NB4 (cell line): ENCODE measurements around the gene CAMKMT.

Source experiments
- DNase-seq: peaks from one replicate; pipeline ENCODE4 v3.0.0; 2010; ENCODE audit warnings: low read depth
- H3K4me3 ChIP-seq: one replicate; pipeline ENCODE4 v1.5.1; 2011; ENCODE audit warnings: mild to moderate bottlenecking, low read depth, low read length, moderate library complexity
- MAX ChIP-seq: IDR thresholded peaks from 2 replicates; pipeline ENCODE4 v1.6.1; 2011; ENCODE audit warnings: low read depth, low read length
- MYC ChIP-seq: IDR thresholded peaks from 2 replicates; pipeline ENCODE4 v1.6.1; 2011; ENCODE audit warnings: low read depth, low read length
- POLR2A ChIP-seq: IDR thresholded peaks from 2 replicates; pipeline ENCODE4 v1.6.1; 2011; ENCODE audit warnings: mild to moderate bottlenecking; ENCODE audit not compliant: insufficient read length; ENCODE audit errors: extremely low read depth
- TF ChIP-seq, protein P1 (sequence below): IDR thresholded peaks from one replicate; pipeline ENCODE4 v1.5.1; 2012; ENCODE audit warnings: low read depth, low read length

Gene CAMKMT

GRCh38 chr2:44560941-44561340 lies 199.2 kb downstream of the CAMKMT start:
- TF ChIP-seq, protein P1, sequence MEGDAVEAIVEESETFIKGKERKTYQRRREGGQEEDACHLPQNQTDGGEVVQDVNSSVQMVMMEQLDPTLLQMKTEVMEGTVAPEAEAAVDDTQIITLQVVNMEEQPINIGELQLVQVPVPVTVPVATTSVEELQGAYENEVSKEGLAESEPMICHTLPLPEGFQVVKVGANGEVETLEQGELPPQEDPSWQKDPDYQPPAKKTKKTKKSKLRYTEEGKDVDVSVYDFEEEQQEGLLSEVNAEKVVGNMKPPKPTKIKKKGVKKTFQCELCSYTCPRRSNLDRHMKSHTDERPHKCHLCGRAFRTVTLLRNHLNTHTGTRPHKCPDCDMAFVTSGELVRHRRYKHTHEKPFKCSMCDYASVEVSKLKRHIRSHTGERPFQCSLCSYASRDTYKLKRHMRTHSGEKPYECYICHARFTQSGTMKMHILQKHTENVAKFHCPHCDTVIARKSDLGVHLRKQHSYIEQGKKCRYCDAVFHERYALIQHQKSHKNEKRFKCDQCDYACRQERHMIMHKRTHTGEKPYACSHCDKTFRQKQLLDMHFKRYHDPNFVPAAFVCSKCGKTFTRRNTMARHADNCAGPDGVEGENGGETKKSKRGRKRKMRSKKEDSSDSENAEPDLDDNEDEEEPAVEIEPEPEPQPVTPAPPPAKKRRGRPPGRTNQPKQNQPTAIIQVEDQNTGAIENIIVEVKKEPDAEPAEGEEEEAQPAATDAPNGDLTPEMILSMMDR: no peak
- TF ChIP-seq MYC: no peak
- no peak for TF ChIP-seq POLR2A
- no peak for TF ChIP-seq MAX
- DNase-seq: no peak
- H3K4me3 ChIP-seq: no peak overlapping the region

DNA sequence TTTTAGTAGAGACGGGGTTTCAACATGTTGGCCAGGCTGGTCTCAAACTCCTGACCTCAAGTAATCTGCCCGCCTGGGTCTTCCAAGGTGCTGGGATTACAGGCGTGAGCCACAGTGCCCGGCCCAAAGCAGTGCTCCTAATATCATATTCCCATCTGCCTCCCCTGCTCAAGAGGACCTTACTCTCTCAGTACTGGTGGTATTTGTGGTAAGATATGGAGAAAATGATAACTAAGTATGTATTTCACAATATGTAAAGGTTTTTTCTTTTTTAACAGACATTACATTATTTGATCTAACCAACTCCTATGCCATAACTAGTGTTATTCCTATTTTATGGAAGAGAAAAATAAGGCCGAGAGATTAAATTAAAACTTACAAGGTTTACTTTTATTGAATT lies 201.0 kb downstream of the CAMKMT start:
- no peak overlapping the region for H3K4me3 ChIP-seq
- no peak for TF ChIP-seq MYC
- TF ChIP-seq MAX: no peak
- TF ChIP-seq, protein P1: no peak
- no peak for TF ChIP-seq POLR2A
- peak; percentile 13 for DNase-seq

DNA sequence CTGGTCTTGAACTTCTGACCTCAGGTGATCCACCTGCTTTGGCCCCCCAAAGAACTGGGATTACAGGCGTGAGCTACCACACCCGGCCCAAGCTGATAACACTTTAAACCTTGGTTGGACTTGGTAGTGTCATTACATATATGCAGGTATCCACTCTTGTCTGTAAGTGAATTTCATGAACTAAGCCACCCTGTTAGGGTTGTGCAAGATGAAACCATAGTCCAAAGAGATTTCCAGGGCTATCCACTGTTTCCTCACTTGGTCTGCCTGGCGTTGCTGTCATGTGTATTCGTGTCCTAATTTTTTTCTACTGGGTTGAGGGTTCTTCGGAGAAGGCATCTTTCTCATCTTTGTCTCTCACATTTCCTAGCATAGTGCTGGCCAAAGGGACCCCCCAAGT lies 203.0 kb downstream of the CAMKMT start:
- TF ChIP-seq POLR2A (no peak), MYC (no peak), MAX (no peak)
- TF ChIP-seq, protein P1: no peak
- no peak overlapping the region for H3K4me3 ChIP-seq
- DNase-seq: no peak

DNA sequence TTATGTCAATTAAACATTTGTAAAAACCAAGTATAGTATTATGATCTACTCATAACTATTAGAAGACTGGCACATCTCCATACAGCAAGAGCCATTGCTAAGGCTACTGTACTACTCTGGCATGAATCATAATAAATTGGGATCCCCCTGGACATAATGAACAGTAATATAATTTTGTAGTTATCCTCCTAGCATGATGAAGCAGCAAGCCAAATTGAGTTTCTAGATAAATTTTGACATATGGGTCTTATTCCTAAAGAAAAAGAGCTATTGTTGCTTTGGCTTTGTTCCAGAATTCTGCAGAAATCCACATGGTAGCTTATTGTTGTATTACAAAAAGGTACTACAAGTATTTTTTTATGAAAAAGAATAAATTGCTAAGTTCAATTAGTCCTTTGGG lies 204.3 kb downstream of the CAMKMT start:
- no peak overlapping the region for H3K4me3 ChIP-seq
- DNase-seq: no peak
- TF ChIP-seq, protein P1: no peak
- TF ChIP-seq POLR2A: no peak
- TF ChIP-seq MAX: no peak
- no peak for TF ChIP-seq MYC

DNA sequence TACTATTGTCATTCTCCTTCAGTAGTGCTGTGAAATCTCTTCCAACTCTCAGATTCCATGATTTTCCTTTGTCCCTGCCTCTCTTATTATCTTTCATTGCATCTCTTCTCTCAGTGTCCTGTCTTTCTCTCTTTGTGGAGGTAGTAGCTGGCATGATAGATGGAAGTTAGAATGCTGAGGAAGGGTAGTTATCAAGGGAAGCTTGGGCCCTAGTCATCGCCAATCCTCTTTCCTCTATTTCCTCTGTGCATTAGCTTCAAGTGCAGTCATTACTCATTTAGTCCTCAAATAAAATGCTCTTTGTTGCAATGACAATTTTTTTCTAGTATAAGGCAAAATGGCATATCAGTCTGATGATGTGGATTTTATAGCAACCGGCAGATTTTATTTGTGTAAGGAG lies 207.7 kb downstream of the CAMKMT start:
- H3K4me3 ChIP-seq: no peak overlapping the region
- DNase-seq: no peak
- TF ChIP-seq MYC (no peak), MAX (no peak), POLR2A (no peak)
- TF ChIP-seq, protein P1: no peak

- no peak for DNase-seq
- no peak for TF ChIP-seq MYC
- TF ChIP-seq, protein P1: no peak
- TF ChIP-seq POLR2A: no peak
- no peak for TF ChIP-seq MAX
- H3K4me3 ChIP-seq: no peak overlapping the region
Measured at GRCh38 chr2:44570271-44570670, 208.5 kb downstream of the CAMKMT start.
